HepG2 (cell line): ENCODE measurements around the gene ANKRD13D. TPM values are rescaled to one million over a fixed set of nuclear protein-coding genes. Genes with fewer than 3 reads are reported as not detected.

Source experiments
- GZF1 ChIP-seq: sonication (generic); formaldehyde crosslinking; IDR thresholded peaks from 2 replicates; pipeline ENCODE4 v1.5.1; 2020; ENCODE audit warnings: mild to moderate bottlenecking, missing genetic modification reagents
- JUND ChIP-seq: sonication (generic); formaldehyde crosslinking; IDR thresholded peaks from 2 replicates; pipeline ENCODE4 v1.8.0; 2022; ENCODE audit warnings: mild to moderate bottlenecking, missing genetic modification reagents
- MED8 ChIP-seq: sonication (generic); formaldehyde crosslinking; IDR thresholded peaks from 2 replicates; pipeline ENCODE4 v1.8.1; 2023; ENCODE audit warnings: mild to moderate bottlenecking, missing genetic modification reagents; ENCODE audit not compliant: insufficient replicate concordance
- TEAD2 ChIP-seq: sonication (generic); formaldehyde crosslinking; IDR thresholded peaks from 2 replicates; pipeline ENCODE4 v1.9.0; 2021; ENCODE audit warnings: missing genetic modification reagents
- ZFP37 ChIP-seq: sonication (generic); formaldehyde crosslinking; IDR thresholded peaks from 2 replicates; pipeline ENCODE4 v1.4.0; 2020; ENCODE audit warnings: missing genetic modification reagents, borderline replicate concordance
- ZNF326 ChIP-seq: sonication (generic); formaldehyde crosslinking; IDR thresholded peaks from 2 replicates; pipeline ENCODE4 v1.4.0; 2020; ENCODE audit warnings: missing genetic modification reagents, borderline replicate concordance
- ZNF446 ChIP-seq: sonication (generic); formaldehyde crosslinking; IDR thresholded peaks from 2 replicates; pipeline ENCODE4 v1.5.0; 2020; ENCODE audit warnings: mild to moderate bottlenecking, missing genetic modification reagents
- ZNF556 ChIP-seq: sonication (generic); formaldehyde crosslinking; IDR thresholded peaks from 2 replicates; pipeline ENCODE4 v1.4.0; 2020; ENCODE audit warnings: mild to moderate bottlenecking, missing genetic modification reagents, borderline replicate concordance
- polyA plus RNA-seq, 8 experiments: library from polyadenylated mRNA; depleted of rRNA in 3 of 8; stranded (reverse) in 7 of 8; unstranded in 1 of 8; fragments of >200 nt; fragmentation: Illumina TruSeq in 4 of 8; extraction: Trizol in 4 of 8; gene quantifications; 2 replicates each; pipeline versions ENCODE4 v1.2.1 to v1.2.3, GENCODE V29; 2011 to 2016; ENCODE audit warnings: low read depth in 4 of 8, missing spikeins in 1 of 8, mixed read lengths in 1 of 8; ENCODE audit not compliant: insufficient read depth in 1 of 8
- total RNA-seq, 5 experiments: library from RNA; depleted of rRNA; stranded (reverse); fragments of >200 nt; fragmentation: Illumina TruSeq; extraction: Trizol; gene quantifications; 2 replicates each; pipeline ENCODE4 v1.2.3, GENCODE V29; 2016; ENCODE audit warnings: low read depth in 1 of 5
- TF ChIP-seq, protein P1 (sequence below), 2 experiments: sonication (generic) in 1 of 2; formaldehyde crosslinking in 1 of 2; IDR thresholded peaks; 2 replicates each; pipeline versions ENCODE4 v1.4.0 to v1.6.1; 2016 to 2020; ENCODE audit warnings: borderline replicate concordance in 1 of 2, low read depth in 1 of 2, mild to moderate bottlenecking in 1 of 2, missing genetic modification reagents in 1 of 2
- TF ChIP-seq, protein P2 (sequence below): sonication (generic); formaldehyde crosslinking; IDR thresholded peaks from 2 replicates; pipeline ENCODE4 v1.9.0; 2022; ENCODE audit warnings: missing genetic modification reagents, mild to moderate bottlenecking, borderline replicate concordance
- TF ChIP-seq, protein P3 (sequence below): IDR thresholded peaks from 2 replicates; pipeline ENCODE4 v1.6.1; 2016; ENCODE audit warnings: missing compliant biosample characterization, missing genetic modification reagents, borderline replicate concordance
- TF ChIP-seq, protein P4 (sequence below): sonication (generic); formaldehyde crosslinking; IDR thresholded peaks from 2 replicates; pipeline ENCODE4 v1.5.0; 2020; ENCODE audit warnings: mild to moderate bottlenecking, missing genetic modification reagents
- TF ChIP-seq, protein P5 (sequence below): sonication (generic); formaldehyde crosslinking; IDR thresholded peaks from 2 replicates; pipeline ENCODE4 v1.4.0; 2020; ENCODE audit warnings: mild to moderate bottlenecking, missing genetic modification reagents

ANKRD13D gene
- total and polyA plus RNA-seq, 2 of the 13 experiments (the other 11 are each of a cell fraction or from before 2014, with no cell fraction given) = 18.6 to 27.3 TPM

DNA sequence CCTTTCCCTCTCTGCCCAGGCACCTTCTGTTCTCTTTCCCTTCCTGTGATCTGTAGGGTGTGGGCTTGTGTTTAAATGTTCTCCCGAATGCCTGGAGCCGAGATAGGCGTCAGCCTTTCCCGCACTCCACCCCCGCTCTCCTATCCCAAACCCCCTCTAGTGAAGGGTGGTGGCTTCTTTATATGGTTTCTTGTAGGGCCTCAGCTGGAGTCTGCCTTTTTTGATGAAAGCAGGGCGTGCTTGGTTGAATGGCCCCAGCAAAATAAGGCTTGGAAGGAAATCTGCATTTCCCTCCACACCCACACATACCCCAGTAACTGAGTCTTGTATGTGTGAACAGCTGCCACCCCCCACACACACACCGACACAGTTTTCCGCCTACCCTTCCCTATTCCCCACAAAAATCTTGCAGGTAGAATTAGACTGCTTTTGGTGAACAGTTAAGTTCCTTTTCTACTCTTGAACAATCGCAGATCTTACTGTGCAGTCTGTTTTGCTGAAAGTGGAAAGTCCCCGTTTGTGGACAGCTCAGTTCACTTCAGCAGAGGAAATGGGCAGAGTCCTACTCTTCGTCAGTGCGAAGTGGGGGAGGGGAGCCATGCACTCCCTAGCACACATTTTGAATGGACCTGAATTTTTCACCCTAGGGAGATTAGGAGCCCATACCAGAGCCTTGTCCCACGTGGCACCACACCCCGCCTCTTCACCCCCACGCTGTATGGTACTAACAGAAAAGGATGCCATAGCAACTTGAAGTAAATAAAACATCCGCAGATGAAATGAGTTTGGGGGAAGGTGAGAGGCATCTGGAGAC is 48.3 kb upstream of the ANKRD13D start (continued):
- TF ChIP-seq, protein P1, sequence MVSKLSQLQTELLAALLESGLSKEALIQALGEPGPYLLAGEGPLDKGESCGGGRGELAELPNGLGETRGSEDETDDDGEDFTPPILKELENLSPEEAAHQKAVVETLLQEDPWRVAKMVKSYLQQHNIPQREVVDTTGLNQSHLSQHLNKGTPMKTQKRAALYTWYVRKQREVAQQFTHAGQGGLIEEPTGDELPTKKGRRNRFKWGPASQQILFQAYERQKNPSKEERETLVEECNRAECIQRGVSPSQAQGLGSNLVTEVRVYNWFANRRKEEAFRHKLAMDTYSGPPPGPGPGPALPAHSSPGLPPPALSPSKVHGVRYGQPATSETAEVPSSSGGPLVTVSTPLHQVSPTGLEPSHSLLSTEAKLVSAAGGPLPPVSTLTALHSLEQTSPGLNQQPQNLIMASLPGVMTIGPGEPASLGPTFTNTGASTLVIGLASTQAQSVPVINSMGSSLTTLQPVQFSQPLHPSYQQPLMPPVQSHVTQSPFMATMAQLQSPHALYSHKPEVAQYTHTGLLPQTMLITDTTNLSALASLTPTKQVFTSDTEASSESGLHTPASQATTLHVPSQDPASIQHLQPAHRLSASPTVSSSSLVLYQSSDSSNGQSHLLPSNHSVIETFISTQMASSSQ (IDR thresholded peaks at IDR 0.05; ENCODE audit: low read depth) = no peak
- TF ChIP-seq, protein P1 (CRISPR knock-in tag; IDR thresholded peaks at IDR 0.05; ENCODE audit: borderline replicate concordance) = no peak
- no peak for TF ChIP-seq JUND (CRISPR knock-in tag)
- no peak for TF ChIP-seq TEAD2 (CRISPR knock-in tag)
- TF ChIP-seq, protein P2, sequence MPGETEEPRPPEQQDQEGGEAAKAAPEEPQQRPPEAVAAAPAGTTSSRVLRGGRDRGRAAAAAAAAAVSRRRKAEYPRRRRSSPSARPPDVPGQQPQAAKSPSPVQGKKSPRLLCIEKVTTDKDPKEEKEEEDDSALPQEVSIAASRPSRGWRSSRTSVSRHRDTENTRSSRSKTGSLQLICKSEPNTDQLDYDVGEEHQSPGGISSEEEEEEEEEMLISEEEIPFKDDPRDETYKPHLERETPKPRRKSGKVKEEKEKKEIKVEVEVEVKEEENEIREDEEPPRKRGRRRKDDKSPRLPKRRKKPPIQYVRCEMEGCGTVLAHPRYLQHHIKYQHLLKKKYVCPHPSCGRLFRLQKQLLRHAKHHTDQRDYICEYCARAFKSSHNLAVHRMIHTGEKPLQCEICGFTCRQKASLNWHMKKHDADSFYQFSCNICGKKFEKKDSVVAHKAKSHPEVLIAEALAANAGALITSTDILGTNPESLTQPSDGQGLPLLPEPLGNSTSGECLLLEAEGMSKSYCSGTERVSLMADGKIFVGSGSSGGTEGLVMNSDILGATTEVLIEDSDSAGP (CRISPR knock-in tag) = no peak
- TF ChIP-seq ZNF326 (CRISPR knock-in tag) = no peak
- TF ChIP-seq ZFP37 (CRISPR knock-in tag) = no peak
- no peak for TF ChIP-seq ZNF556 (CRISPR knock-in tag)
- TF ChIP-seq GZF1 (CRISPR knock-in tag) = no peak
- no peak for TF ChIP-seq MED8 (CRISPR knock-in tag)
- TF ChIP-seq, protein P3, sequence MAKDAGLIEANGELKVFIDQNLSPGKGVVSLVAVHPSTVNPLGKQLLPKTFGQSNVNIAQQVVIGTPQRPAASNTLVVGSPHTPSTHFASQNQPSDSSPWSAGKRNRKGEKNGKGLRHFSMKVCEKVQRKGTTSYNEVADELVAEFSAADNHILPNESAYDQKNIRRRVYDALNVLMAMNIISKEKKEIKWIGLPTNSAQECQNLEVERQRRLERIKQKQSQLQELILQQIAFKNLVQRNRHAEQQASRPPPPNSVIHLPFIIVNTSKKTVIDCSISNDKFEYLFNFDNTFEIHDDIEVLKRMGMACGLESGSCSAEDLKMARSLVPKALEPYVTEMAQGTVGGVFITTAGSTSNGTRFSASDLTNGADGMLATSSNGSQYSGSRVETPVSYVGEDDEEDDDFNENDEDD = no peak; the same call in 1 of the 2 replicates
- TF ChIP-seq, protein P4, sequence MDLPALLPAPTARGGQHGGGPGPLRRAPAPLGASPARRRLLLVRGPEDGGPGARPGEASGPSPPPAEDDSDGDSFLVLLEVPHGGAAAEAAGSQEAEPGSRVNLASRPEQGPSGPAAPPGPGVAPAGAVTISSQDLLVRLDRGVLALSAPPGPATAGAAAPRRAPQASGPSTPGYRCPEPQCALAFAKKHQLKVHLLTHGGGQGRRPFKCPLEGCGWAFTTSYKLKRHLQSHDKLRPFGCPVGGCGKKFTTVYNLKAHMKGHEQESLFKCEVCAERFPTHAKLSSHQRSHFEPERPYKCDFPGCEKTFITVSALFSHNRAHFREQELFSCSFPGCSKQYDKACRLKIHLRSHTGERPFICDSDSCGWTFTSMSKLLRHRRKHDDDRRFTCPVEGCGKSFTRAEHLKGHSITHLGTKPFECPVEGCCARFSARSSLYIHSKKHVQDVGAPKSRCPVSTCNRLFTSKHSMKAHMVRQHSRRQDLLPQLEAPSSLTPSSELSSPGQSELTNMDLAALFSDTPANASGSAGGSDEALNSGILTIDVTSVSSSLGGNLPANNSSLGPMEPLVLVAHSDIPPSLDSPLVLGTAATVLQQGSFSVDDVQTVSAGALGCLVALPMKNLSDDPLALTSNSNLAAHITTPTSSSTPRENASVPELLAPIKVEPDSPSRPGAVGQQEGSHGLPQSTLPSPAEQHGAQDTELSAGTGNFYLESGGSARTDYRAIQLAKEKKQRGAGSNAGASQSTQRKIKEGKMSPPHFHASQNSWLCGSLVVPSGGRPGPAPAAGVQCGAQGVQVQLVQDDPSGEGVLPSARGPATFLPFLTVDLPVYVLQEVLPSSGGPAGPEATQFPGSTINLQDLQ (CRISPR knock-in tag) = no peak
- no peak for TF ChIP-seq ZNF446 (CRISPR knock-in tag)
- TF ChIP-seq, protein P5, sequence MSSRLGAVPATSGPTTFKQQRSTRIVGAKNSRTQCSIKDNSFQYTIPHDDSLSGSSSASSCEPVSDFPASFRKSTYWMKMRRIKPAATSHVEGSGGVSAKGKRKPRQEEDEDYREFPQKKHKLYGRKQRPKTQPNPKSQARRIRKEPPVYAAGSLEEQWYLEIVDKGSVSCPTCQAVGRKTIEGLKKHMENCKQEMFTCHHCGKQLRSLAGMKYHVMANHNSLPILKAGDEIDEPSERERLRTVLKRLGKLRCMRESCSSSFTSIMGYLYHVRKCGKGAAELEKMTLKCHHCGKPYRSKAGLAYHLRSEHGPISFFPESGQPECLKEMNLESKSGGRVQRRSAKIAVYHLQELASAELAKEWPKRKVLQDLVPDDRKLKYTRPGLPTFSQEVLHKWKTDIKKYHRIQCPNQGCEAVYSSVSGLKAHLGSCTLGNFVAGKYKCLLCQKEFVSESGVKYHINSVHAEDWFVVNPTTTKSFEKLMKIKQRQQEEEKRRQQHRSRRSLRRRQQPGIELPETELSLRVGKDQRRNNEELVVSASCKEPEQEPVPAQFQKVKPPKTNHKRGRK (CRISPR knock-in tag) = no peak
